Muscle layer of colon (tissue), 2 donors: ENCODE measurements around the gene PTPRG.

ENCODE experiments used
- H3K27ac ChIP-seq: one replicate; pipeline ENCODE4 v1.7.0; 2013; ENCODE audit warnings: low read depth, mild to moderate bottlenecking, low read length, moderate library complexity
- H3K27me3 ChIP-seq, 2 donors: one replicate each; pipeline ENCODE4 v1.7.0; 2013; ENCODE audit warnings: low read length in 2 of 2, mild to moderate bottlenecking in 2 of 2; ENCODE audit not compliant: insufficient read depth in 2 of 2, control insufficient read depth in 1 of 2
- H3K36me3 ChIP-seq: one replicate; pipeline ENCODE4 v1.7.0; 2013; ENCODE audit warnings: mild to moderate bottlenecking, low read length; ENCODE audit not compliant: insufficient read depth
- H3K4me1 ChIP-seq: one replicate; pipeline ENCODE4 v1.7.0; 2013; ENCODE audit warnings: mild to moderate bottlenecking, low read length; ENCODE audit not compliant: insufficient read depth
- H3K4me3 ChIP-seq, 2 donors: one replicate each; pipeline ENCODE4 v1.7.0; 2013; ENCODE audit warnings: low read length in 2 of 2, low read depth in 1 of 2, mild to moderate bottlenecking in 1 of 2, moderate library complexity in 1 of 2
- H3K9ac ChIP-seq: one replicate; pipeline ENCODE4 v1.7.0; 2013; ENCODE audit warnings: low read length
- H3K9me3 ChIP-seq: one replicate; pipeline ENCODE4 v1.7.0; 2013; ENCODE audit warnings: mild to moderate bottlenecking, low read length
- donor health status: abdominal sarcoma.
- donor health status: Adenocarcinoma of cecum.

Gene PTPRG

DNA sequence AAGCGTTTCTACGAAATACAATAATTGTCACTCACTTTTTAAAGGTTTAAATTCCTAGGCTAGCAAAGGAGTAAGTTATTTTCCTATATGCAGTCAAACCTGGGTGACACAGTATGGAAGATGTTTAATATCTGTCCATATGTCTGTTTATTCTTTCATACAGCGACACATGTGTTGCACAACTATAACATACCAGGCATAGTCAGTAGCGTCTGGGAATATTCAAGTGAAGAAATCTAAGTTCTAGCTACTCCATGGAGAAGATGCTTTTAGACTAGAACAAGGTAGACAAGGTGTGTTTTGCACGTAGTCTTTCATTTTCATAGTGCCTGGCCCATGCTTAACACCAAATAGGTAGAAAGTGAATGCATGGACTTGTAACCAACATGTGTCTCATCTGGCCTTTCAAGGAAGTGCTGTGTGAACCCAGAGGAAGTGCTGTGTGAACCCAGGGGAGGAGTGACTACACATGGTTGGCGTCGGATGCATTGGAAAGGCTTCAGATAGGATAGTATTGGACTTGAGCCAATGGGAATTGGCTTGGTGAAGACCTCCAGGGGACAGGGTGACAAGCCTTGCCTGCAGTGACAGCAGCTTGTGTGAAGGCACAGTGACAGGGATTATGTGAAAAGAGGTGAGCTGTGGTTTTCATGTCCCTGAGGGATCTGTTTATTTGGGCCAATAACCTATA lies 267.0 kb downstream of the PTPRG start:
- H3K4me1 ChIP-seq, result peaks cover 33% of the 10 kb centered on the region
- no peaks in the 10 kb centered on the region for H3K27me3 ChIP-seq
- no peak overlapping the region for H3K4me3 ChIP-seq
- H3K27ac ChIP-seq, result no peak overlapping the region
- H3K36me3 ChIP-seq, result no peaks in the 10 kb centered on the region
- H3K9me3 ChIP-seq, result no peaks in the 10 kb centered on the region
- H3K9ac ChIP-seq, result no peak overlapping the region

DNA sequence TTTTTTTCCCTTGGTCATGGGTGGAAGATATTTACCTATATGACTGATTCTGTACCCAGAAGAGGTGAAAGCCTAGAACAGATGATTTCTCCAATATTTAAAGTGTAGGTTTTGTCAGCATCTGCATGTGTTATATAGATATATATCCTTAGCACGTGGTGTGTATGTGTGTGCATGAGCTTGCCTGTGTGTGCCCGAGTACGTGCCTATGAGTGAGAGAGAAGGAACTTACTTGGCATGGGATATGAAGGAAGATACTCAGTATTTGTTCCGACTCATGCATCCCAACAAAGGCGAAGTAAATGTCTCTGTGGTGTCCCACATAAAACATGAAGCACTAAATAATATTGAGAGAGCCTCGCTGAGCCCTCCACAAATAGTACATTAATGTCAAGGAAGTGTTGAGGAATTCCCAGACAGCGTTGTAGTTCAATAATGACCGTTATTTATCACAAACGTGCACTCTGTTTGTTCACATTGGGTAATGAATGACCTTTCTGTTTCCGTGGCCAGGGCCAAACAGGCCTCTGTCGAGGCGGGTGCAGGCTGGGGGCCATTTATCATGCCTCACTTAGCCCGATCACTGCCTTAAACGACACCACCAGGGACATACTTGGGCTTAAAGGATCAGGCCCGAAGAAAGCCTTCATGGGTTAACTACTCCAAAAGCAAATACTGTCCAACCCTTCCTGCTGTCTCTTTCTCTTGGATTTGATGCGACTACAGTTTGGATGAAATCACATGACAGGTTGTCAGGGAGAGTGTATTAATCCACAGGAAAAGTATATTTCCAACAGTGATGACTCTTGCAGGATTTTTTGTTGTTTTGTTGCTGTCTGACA lies 267.7 kb downstream of the PTPRG start:
- H3K36me3 ChIP-seq, result no peaks in the 10 kb centered on the region
- H3K27me3 ChIP-seq, result no peaks in the 10 kb centered on the region

DNA sequence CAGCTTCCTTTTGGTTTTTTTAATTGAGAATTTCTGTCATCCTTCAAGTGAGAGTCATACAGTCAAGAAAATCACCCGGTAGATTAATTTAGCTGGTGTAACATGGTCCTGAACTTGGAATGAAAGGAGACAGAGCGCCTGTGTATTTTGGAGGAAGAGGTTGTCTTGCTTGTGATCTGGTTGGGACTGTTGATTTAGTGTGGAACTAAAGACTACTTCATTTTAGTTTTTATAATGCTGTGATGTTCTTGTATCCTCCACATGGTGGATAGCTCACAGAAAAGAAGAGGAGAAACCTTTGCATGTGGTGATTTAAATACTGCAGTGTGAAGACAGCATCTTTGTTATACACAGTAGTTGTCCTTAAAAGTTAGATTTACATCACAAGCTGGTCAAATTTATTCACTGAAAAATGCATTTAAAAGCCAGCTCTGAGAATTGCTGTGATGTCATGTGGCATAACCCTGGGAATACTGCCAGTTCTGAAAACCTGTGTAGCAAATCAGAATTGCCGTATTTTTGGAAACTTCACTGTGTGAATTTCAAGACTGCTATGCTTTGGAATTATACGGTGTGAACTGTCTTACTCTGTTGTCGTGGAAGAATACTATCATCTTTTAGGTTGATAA lies 268.5 kb downstream of the PTPRG start:
- H3K4me1 ChIP-seq, result peaks cover 33% of the 10 kb centered on the region
- no peak overlapping the region for H3K9ac ChIP-seq
- no peaks in the 10 kb centered on the region for H3K27me3 ChIP-seq
- H3K27ac ChIP-seq, result no peak overlapping the region
- no peaks in the 10 kb centered on the region for H3K36me3 ChIP-seq
- H3K9me3 ChIP-seq, result no peaks in the 10 kb centered on the region
- H3K4me3 ChIP-seq, result no peak overlapping the region

More for the DNA sequence above, 267.7 kb downstream of the PTPRG start:
- H3K27ac ChIP-seq, result no peak overlapping the region
- H3K9ac ChIP-seq, result no peak overlapping the region
- no peak overlapping the region for H3K4me3 ChIP-seq
- no peaks in the 10 kb centered on the region for H3K9me3 ChIP-seq
- H3K4me1 ChIP-seq, result peaks cover 33% of the 10 kb centered on the region

DNA sequence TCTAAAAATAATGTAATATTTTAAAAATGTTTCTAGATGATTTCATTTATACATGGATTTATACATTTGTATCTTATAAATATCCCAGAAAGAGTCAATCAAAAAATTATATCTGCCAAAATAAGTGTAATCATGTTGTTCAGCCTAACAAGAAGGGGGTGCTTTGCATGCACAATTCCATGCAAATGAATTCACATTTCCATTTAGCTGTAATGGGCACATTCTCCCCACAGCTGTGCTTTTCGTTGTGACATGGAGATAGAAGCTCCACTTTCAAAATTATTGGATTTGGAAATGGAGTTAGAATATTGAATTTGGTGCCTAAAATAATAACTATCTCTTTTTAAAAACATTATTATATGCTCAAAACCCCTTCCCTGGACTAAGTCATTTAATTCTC lies 270.6 kb downstream of the PTPRG start:
- no peaks in the 10 kb centered on the region for H3K9me3 ChIP-seq
- no peak overlapping the region for H3K4me3 ChIP-seq
- H3K9ac ChIP-seq, result no peak overlapping the region
- H3K36me3 ChIP-seq, result no peaks in the 10 kb centered on the region
- peaks cover 28% of the 10 kb centered on the region for H3K4me1 ChIP-seq
- H3K27ac ChIP-seq, result no peak overlapping the region
- no peaks in the 10 kb centered on the region for H3K27me3 ChIP-seq

DNA sequence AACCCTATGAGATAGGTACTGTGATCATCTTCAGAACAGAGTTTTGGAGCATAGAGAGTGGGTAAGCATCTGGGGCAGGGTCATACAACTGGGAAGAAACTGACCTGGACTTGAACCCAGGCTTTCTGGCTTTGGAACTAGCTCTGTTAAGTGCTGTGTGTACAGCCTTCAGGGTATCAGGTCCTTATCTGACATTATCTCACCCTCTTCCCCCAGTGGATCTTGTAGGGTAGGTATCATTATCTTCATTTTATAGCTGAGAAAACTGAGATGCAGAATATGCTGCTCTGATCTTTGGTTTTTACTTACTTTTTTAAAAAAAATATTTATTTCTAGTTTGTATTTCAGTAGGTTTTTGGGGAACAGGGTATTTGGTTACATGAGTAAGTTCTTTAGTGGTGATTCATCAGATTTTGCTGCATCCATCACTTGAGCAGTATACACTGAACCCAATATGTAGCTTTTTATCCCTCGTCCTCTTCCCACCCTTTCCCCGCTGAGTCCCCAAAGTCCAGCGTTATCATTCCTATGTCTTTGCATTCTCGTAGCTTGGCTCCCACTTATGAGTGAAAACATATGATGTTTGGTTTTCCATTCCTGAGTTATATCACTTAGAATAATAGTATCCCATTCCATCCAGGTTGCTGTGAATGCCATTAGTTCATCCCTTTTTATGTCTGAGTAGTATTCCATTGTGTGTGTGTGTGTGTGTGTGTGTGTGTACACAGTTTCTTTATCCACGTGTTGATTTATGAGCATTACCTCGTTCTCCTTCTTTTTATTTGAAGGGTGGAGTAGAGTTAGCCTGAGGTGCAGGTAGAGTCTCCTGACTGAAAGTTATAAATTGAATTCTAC lies 271.2 kb downstream of the PTPRG start:
- Histone ChIP-seq H3K27ac (no peak overlapping the region), H3K27me3 (no peaks in the 10 kb centered on the region), H3K36me3 (no peaks in the 10 kb centered on the region), H3K9me3 (no peaks in the 10 kb centered on the region), H3K9ac (no peak overlapping the region), H3K4me1 (peaks cover 26% of the 10 kb centered on the region), H3K4me3 (no peak overlapping the region)

DNA sequence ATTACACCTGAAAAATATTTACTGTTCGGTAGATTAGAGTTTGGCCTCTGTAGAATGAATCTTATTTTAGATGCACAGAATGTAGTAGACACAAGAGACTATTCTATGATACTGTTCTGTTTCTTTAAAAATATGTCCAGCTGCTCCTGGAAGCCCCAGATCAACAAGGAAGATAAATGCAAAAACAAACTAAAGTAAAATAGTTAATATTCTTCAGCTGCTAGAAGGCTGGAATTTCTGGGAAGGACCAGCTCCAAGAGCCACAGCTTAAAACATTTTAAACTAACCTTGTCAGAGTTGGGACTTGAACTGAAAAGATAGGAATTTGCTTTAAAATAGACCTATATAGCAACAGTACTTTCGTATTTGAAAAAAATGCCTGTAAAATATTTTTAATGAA lies 277.9 kb downstream of the PTPRG start:
- Histone ChIP-seq H3K4me3 (no peak overlapping the region), H3K36me3 (no peaks in the 10 kb centered on the region), H3K9me3 (no peaks in the 10 kb centered on the region), H3K27ac (no peak overlapping the region), H3K27me3 (no peaks in the 10 kb centered on the region), H3K4me1 (peaks cover 8% of the 10 kb centered on the region), H3K9ac (no peak overlapping the region)

DNA sequence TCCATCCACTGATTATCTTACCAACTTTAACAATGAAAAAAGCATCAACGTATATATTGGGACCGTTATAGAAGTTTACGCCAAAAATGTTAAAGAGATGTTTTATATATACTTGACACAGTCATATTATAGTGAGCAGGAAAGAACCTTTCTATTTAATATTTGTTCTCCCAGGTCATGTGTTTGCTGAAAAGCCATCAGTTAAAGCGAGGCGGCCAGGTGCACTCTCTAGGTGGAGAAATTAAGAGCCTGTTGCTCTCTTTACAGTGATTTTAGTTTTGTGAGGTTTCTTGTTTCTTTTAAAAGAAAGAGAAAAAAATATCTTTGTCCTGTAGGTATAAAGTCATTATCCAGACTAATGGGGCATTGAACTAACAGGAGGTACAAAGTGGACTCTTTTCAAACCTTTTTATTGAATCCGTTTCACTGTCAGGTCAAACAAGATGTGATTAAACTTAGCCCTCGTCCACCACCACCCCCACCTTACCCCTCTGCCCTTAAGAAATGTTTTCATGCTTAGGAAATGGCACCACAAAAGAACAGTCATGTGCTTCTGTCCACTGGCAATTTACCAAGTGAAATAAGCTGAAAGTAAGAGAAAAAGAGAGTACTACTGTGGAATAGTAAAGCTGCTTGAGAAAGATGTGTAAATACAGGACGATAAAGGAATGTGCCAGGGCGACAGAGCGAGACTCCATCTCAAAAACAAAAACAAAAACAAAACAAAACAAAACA lies 279.9 kb downstream of the PTPRG start:
- no peak overlapping the region for H3K9ac ChIP-seq
- H3K36me3 ChIP-seq, result no peaks in the 10 kb centered on the region
- no peaks in the 10 kb centered on the region for H3K27me3 ChIP-seq
- no peaks in the 10 kb centered on the region for H3K9me3 ChIP-seq
- H3K4me3 ChIP-seq, result no peak overlapping the region
- H3K4me1 ChIP-seq, result peaks cover 5% of the 10 kb centered on the region
- no peak overlapping the region for H3K27ac ChIP-seq

DNA sequence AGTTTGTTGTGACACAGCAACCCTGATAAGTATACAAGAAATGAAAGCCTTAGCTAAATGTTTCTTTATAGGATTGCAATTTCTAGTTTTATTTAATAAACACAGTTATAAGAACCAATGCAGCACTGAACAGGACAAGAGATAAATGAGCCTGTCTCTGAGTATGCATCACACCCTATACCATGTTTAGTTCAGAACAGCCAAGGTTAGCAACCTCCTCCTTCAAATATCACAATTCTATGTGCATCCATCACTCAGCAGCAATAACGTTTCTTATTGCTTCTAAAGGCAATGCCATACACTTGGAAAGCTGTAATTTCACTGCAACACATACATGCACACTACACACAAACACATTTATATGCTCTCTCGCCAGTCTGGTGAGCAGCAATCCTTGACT lies 280.6 kb downstream of the PTPRG start:
- Histone ChIP-seq H3K9me3 (no peaks in the 10 kb centered on the region), H3K36me3 (no peaks in the 10 kb centered on the region), H3K27ac (no peak overlapping the region), H3K4me3 (no peak overlapping the region), H3K4me1 (peaks cover 6% of the 10 kb centered on the region), H3K9ac (no peak overlapping the region), H3K27me3 (no peaks in the 10 kb centered on the region)

DNA sequence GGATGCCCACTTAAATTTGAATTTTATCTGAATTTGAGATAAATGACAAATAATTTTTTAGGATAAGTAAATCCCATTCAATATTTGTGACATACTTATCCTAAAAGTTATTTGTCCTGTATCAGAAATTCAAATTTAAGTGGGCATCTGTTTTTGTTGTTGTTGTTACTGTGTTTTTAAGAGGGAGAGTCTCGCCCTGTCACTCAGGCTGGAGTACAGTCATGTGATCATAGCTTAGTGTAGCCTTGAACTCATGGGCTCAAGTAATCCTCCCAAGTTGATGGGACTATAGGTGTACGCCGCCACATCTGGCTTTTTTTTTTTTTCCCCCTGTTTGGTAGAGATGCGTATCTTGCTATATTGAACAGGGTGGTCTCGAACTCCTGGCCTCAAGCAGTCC lies 283.0 kb downstream of the PTPRG start:
- peaks cover 29% of the 10 kb centered on the region for H3K4me1 ChIP-seq
- H3K4me3 ChIP-seq, result no peak overlapping the region
- H3K27me3 ChIP-seq, result no peaks in the 10 kb centered on the region
- no peaks in the 10 kb centered on the region for H3K9me3 ChIP-seq
- H3K27ac ChIP-seq, result no peak overlapping the region
- no peaks in the 10 kb centered on the region for H3K36me3 ChIP-seq
- H3K9ac ChIP-seq, result no peak overlapping the region

DNA sequence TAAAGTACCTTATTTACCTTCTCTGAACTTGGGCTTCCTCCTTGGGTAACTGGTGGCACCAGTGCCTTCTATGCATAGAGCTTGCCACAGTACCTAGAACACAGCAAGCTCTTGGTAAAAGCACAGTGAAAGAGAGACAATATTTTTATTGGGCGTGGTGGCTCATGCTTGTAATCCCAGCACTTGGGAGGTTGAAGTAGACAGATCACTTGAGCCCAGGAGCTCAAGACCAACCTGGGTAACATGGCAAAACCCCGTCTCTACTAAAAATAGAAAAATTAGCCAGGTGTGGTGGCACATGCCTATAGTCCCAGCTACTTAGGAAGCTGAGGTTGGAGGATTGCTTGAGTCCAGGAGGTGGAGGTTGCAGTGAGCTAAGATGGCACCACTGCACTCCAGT lies 285.1 kb downstream of the PTPRG start:
- Histone ChIP-seq H3K27ac (no peak overlapping the region), H3K36me3 (no peaks in the 10 kb centered on the region), H3K4me1 (peaks cover 30% of the 10 kb centered on the region), H3K9ac (no peak overlapping the region), H3K9me3 (no peaks in the 10 kb centered on the region), H3K4me3 (no peak overlapping the region), H3K27me3 (no peaks in the 10 kb centered on the region)
